ENCODE data around the gene ZFR. TPM values are rescaled to one million over a fixed set of nuclear protein-coding genes. Genes with fewer than 3 reads are reported as not detected.

ZFR gene
- total RNA-seq, 1 experiment from 2014 or later = 62.4 TPM

GRCh38 chr5:32312595-32313332, 131.8 kb downstream of the ZFR start, which contains the start of gene MTMR12:
MTMR12 (minus strand) TSS chr5:32312939; CDS start chr5:32312838, 101 bp downstream.
- Histone ChIP-seq H3K9me3 (ENCODE audit: control insufficient read depth, low read depth, low read length) (no peaks in the 10 kb centered on the region), H3K14ac (ENCODE audit: insufficient read depth, low read length) (peak within 1 kb of the TSS; percentile 80), H2BK120ac (ENCODE audit: low read depth, low read length, poor library complexity, severe bottlenecking) (no peak within 1 kb of the TSS), H3K4ac (ENCODE audit: low read depth, low read length) (no peak within 1 kb of the TSS; the same call in 1 of the 2 replicates), H2BK12ac (ENCODE audit: insufficient read length, low read depth, low read length) (no peak within 1 kb of the TSS), H2AK5ac (ENCODE audit: insufficient read length, low read length) (no peak within 1 kb of the TSS), H2BK5ac (ENCODE audit: insufficient read length, low read length) (no peak within 1 kb of the TSS), H2AFZ (ENCODE audit: low read length) (no peak within 1 kb of the TSS), H4K20me1 (ENCODE audit: control insufficient read depth, insufficient read depth, insufficient read length) (no peaks in the 10 kb centered on the region), H4K5ac (ENCODE audit: insufficient read length, low read depth, low read length) (no peak within 1 kb of the TSS), H3K79me1 (ENCODE audit: insufficient read depth, low read depth, low read length, poor library complexity, severe bottlenecking) (peaks cover 5% of the 10 kb centered on the region), H3K18ac (ENCODE audit: insufficient read length, low read depth, low read length) (peak within 1 kb of the TSS; percentile 57), H2BK15ac (ENCODE audit: low read depth, low read length) (no peak within 1 kb of the TSS), H3T11ph (ENCODE audit: low read length) (no peak within 1 kb of the TSS), H3K9ac (ENCODE audit: extremely low read depth, insufficient read length, low read length) (peak within 1 kb of the TSS; percentile 79), H3K79me2 (ENCODE audit: insufficient read depth, low read length) (peaks cover 18% of the 10 kb centered on the region; the same call in 1 of the 2 replicates), H3K23ac (ENCODE audit: insufficient read length, low read depth, low read length) (no peak within 1 kb of the TSS), H3K27ac (ENCODE audit: insufficient read length, low read depth, low read length) (no peak within 1 kb of the TSS), H3K4me1 (ENCODE audit: insufficient read depth, low read length) (peaks cover 3% of the 10 kb centered on the region; the same call in 1 of the 2 replicates), H3K23me2 (ENCODE audit: insufficient read length, low read depth, low read length, poor library complexity, severe bottlenecking) (peaks cover 8% of the 10 kb centered on the region), H3K56ac (ENCODE audit: insufficient read length, low read depth, low read length) (no peak within 1 kb of the TSS), H4K8ac (replicated peaks; ENCODE audit: insufficient read length, low read depth, low read length) (no peak within 1 kb of the TSS), H2BK20ac (ENCODE audit: low read depth, low read length, poor library complexity, severe bottlenecking) (no peak within 1 kb of the TSS), H3K27me3 (ENCODE audit: insufficient read depth, low read length) (no peaks in the 10 kb centered on the region), H4K91ac (ENCODE audit: insufficient read length, low read depth, low read length) (no peak within 1 kb of the TSS), H3K4me2 (ENCODE audit: insufficient read depth, insufficient read length, low read length) (peak within 1 kb of the TSS; percentile 93)
- Mint-ChIP-seq H3K27me3 (ENCODE audit: low read depth) (no peaks in the 10 kb centered on the region), H3K27ac (peak within 1 kb of the TSS; percentile 76 to 95 (median 89); a peak in 6 of 7 replicates), H3K9me3 (no peaks in the 10 kb centered on the region), H3K36me3 (ENCODE audit: insufficient read depth in 1 of 3, low read depth in 3 of 3) (peaks cover 11 to 28% (median 12%) of the 10 kb centered on the region in 3 experiments), H3K4me1 (peaks cover 19 to 20% of the 10 kb centered on the region in 2 experiments), H3K4me3 (peak within 1 kb of the TSS; percentile 76 to 93)
- no peak for TF ChIP-seq CTCF (conservative IDR thresholded peaks at IDR 0.05)
- WGBS (ENCODE audit: extremely low coverage, insufficient read length, low lambda C conversion rate) = no CpG with 5 or more reads among the region's 83 CpGs
- peak; percentile 100 for DNase-seq
